ENCODE data around the gene PRSS21. TPM values are rescaled to one million over a fixed set of nuclear protein-coding genes. Genes with fewer than 3 reads are reported as not detected.

The PRSS21 gene
- polyA plus RNA-seq, 1 of the 3 experiments (the other 2 are of a cell fraction) = not detected

DNA sequence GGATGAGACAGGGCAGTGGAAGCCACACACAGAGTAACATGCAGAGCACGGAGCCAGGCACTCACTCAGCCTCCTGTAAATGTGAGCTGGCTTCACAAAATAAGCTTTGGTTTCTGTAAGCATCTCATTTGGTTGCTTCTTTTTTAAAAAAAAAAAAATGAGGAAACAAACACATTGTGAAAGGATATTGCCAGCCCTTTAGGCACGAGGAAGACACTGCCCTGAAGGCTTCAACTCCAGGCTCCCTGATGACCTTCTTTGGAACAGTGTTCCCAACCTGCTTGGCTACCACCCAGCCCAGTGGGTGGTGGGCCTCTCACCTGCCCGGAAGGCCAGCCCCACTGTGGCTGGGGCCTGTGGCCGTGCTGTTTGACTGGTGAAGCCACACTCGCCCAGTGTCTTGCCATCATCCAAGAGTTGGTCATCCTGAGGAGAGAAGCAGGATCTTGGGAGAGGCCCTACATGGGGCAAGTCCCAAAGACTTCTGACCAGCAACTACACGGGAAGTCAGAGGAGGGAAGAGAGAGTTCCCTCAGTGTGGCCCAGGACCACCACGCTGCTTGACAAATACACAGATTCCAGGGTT is 41.8 kb upstream of the PRSS21 start:
- peak overlapping the region; percentile 77 for H3K4me2 ChIP-seq
- 81% methylated on average over 6 of the region's 7 CpGs for WGBS (ENCODE audit: low lambda C conversion rate)
- H3F3A ChIP-seq (replicated peaks; ENCODE audit: insufficient read depth) = peaks cover 11% of the 10 kb centered on the region
- no peak for DNase-seq
- TF ChIP-seq RCOR1 (IDR thresholded peaks at IDR 0.05; ENCODE audit: low read length) = no peak
- TF ChIP-seq, protein P1, sequence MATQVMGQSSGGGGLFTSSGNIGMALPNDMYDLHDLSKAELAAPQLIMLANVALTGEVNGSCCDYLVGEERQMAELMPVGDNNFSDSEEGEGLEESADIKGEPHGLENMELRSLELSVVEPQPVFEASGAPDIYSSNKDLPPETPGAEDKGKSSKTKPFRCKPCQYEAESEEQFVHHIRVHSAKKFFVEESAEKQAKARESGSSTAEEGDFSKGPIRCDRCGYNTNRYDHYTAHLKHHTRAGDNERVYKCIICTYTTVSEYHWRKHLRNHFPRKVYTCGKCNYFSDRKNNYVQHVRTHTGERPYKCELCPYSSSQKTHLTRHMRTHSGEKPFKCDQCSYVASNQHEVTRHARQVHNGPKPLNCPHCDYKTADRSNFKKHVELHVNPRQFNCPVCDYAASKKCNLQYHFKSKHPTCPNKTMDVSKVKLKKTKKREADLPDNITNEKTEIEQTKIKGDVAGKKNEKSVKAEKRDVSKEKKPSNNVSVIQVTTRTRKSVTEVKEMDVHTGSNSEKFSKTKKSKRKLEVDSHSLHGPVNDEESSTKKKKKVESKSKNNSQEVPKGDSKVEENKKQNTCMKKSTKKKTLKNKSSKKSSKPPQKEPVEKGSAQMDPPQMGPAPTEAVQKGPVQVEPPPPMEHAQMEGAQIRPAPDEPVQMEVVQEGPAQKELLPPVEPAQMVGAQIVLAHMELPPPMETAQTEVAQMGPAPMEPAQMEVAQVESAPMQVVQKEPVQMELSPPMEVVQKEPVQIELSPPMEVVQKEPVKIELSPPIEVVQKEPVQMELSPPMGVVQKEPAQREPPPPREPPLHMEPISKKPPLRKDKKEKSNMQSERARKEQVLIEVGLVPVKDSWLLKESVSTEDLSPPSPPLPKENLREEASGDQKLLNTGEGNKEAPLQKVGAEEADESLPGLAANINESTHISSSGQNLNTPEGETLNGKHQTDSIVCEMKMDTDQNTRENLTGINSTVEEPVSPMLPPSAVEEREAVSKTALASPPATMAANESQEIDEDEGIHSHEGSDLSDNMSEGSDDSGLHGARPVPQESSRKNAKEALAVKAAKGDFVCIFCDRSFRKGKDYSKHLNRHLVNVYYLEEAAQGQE (IDR thresholded peaks at IDR 0.05; ENCODE audit: low read depth, low read length) = no peak
- no peak for TF ChIP-seq NFIC (IDR thresholded peaks at IDR 0.05; ENCODE audit: borderline replicate concordance)
- TF ChIP-seq RXRA (IDR thresholded peaks at IDR 0.05; ENCODE audit: borderline replicate concordance, low read depth) = no peak
- TF ChIP-seq EZH2phosphoT487 (IDR thresholded peaks at IDR 0.05; ENCODE audit: borderline replicate concordance, low read depth) = no peak
- TF ChIP-seq, protein P2, sequence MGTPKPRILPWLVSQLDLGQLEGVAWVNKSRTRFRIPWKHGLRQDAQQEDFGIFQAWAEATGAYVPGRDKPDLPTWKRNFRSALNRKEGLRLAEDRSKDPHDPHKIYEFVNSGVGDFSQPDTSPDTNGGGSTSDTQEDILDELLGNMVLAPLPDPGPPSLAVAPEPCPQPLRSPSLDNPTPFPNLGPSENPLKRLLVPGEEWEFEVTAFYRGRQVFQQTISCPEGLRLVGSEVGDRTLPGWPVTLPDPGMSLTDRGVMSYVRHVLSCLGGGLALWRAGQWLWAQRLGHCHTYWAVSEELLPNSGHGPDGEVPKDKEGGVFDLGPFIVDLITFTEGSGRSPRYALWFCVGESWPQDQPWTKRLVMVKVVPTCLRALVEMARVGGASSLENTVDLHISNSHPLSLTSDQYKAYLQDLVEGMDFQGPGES (IDR thresholded peaks at IDR 0.05; ENCODE audit: low read depth, low read length) = no peak
- TF ChIP-seq NRF1 (IDR thresholded peaks at IDR 0.05; ENCODE audit: low read depth, low read length) = no peak
- TF ChIP-seq JUND (IDR thresholded peaks at IDR 0.05) = no peak
- TF ChIP-seq FOXJ3 (CRISPR knock-in tag; IDR thresholded peaks at IDR 0.05) = no peak
- TF ChIP-seq MXI1 (IDR thresholded peaks at IDR 0.05; ENCODE audit: low read depth, low read length) = no peak
- no peak for TF ChIP-seq CTCF (IDR thresholded peaks at IDR 0.05)
- TF ChIP-seq CHD2 (IDR thresholded peaks at IDR 0.05; ENCODE audit: low read length, partially characterized antibody) = no peak
- TF ChIP-seq TAF1 (IDR thresholded peaks at IDR 0.05; ENCODE audit: borderline replicate concordance, low read depth, low read length) = no peak
- TF ChIP-seq ELF1 (IDR thresholded peaks at IDR 0.05) = no peak
- TF ChIP-seq, protein P3, sequence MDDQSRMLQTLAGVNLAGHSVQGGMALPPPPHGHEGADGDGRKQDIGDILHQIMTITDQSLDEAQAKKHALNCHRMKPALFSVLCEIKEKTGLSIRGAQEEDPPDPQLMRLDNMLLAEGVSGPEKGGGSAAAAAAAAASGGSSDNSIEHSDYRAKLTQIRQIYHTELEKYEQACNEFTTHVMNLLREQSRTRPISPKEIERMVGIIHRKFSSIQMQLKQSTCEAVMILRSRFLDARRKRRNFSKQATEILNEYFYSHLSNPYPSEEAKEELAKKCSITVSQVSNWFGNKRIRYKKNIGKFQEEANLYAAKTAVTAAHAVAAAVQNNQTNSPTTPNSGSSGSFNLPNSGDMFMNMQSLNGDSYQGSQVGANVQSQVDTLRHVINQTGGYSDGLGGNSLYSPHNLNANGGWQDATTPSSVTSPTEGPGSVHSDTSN (IDR thresholded peaks at IDR 0.05) = no peak
- no peak for TF ChIP-seq EP300 (IDR thresholded peaks at IDR 0.05; ENCODE audit: borderline replicate concordance in 1 of 2, low read depth in 1 of 2, low read length in 1 of 2)
- TF ChIP-seq GATA2 (CRISPR knock-in tag; IDR thresholded peaks at IDR 0.05) = no peak
- TF ChIP-seq, protein P4, sequence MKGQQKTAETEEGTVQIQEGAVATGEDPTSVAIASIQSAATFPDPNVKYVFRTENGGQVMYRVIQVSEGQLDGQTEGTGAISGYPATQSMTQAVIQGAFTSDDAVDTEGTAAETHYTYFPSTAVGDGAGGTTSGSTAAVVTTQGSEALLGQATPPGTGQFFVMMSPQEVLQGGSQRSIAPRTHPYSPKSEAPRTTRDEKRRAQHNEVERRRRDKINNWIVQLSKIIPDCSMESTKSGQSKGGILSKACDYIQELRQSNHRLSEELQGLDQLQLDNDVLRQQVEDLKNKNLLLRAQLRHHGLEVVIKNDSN (IDR thresholded peaks at IDR 0.05; ENCODE audit: borderline replicate concordance, low read depth) = no peak
- no peaks in the 10 kb centered on the region for H3K27me3 ChIP-seq (ENCODE audit: insufficient read depth)
- H3K9ac ChIP-seq = no peak overlapping the region
- no peak overlapping the region for H2AFZ ChIP-seq (ENCODE audit: low read depth)
- peaks cover 33% of the 10 kb centered on the region for H4K20me1 ChIP-seq (ENCODE audit: insufficient read depth)
- no peak overlapping the region for H3K4me3 ChIP-seq (ENCODE audit: low read depth in 2 of 2, low read length in 1 of 2)
- ChIA-PET POLR2A (interaction anchor here (1.8 kb wide), 1 partner anchor 22 kb away, joined by 10 read pairs; the partner anchor contains the start of gene SRRM2), CTCF (interaction anchor here (0.9 to 2.7 kb wide), 4 partner anchors 13 to 144 kb away, joined by 3 to 11 read pairs (median 4); no protein-coding TSS in a partner anchor)
- no peak overlapping the region for H3K27ac ChIP-seq (ENCODE audit: low read depth in 2 of 2, low read length in 1 of 2)
- peaks cover 51% of the 10 kb centered on the region for H3K79me2 ChIP-seq (ENCODE audit: insufficient read depth)
- H3K9me3 ChIP-seq = no peaks in the 10 kb centered on the region
- H3K36me3 ChIP-seq (replicated peaks in 1 of 2; ENCODE audit: control insufficient read depth in 1 of 2, insufficient read depth in 2 of 2, low read length in 1 of 2) = peaks cover 16 to 38% of the 10 kb centered on the region in 2 experiments
- peaks cover 11 to 25% of the 10 kb centered on the region in 2 experiments; a peak in 2 of 4 replicates for H3K4me1 ChIP-seq (ENCODE audit: control insufficient read depth in 1 of 2, insufficient read depth in 2 of 2, low read depth in 1 of 2, low read length in 1 of 2)
- no peaks in the 10 kb centered on the region for H3K9me2 ChIP-seq
